Psoas muscle (tissue), 8 donors: Measurements from ENCODE around the gene FMC1. TPM values are rescaled to one million over a fixed set of nuclear protein-coding genes. Genes with fewer than 3 reads are reported as not detected.

ENCODE experiments used
- ATAC-seq, 4 donors: fragments of 200-7000 bp; cut with Tn5 transposase; one replicate each; pipeline ENCODE4 v1.9.1; 2020; ENCODE audit warnings: moderate library complexity in 3 of 4, mild to moderate bottlenecking in 2 of 4
- DNase-seq, 2 donors: peaks; one replicate each; pipeline ENCODE4 v3.0.0-alpha.2; 2020
- H3K27ac ChIP-seq: fragments of 200-600 bp; one replicate; pipeline ENCODE4 v1.8.0; 2022
- H3K27me3 ChIP-seq, 3 donors: fragments of 200-600 bp in 1 of 3; one replicate each; pipeline versions ENCODE4 v1.6.1 to v1.8.0; 2013 to 2022; ENCODE audit warnings: low read length in 2 of 3, mild to moderate bottlenecking in 2 of 3, moderate library complexity in 1 of 3; ENCODE audit not compliant: insufficient read depth in 3 of 3
- H3K36me3 ChIP-seq, 2 donors: fragments of 200-600 bp in 1 of 2; one replicate each; pipeline versions ENCODE4 v1.6.1 to v1.8.0; 2013 to 2022; ENCODE audit warnings: low read depth in 1 of 2, mild to moderate bottlenecking in 1 of 2, moderate library complexity in 1 of 2; ENCODE audit not compliant: insufficient read depth in 1 of 2
- H3K4me1 ChIP-seq: fragments of 200-600 bp; one replicate; pipeline ENCODE4 v1.8.0; 2022
- H3K4me3 ChIP-seq: fragments of 200-600 bp; one replicate; pipeline ENCODE4 v1.8.0; 2022; ENCODE audit warnings: mild to moderate bottlenecking
- H3K9me3 ChIP-seq: fragments of 200-600 bp; one replicate; pipeline ENCODE4 v1.8.0; 2022
- CTCF ChIP-seq: fragments of 200-600 bp; IDR thresholded peaks from one replicate; pipeline ENCODE4 v1.8.0; 2022; ENCODE audit warnings: antibody characterized with exemption
- WGBS, 3 donors: extraction: QIAGEN DNeasy Blood & Tissue Kit; methylation state at CpG; one replicate each; pipeline versions ENCODE4 v1.1.6 to v1.1.7; 2013; 5-methylcytosine and 5-hydroxymethylcytosine counted together
- intact Hi-C, 2 donors: fragments of 100-400 bp; cut with DNase I; formaldehyde crosslinking; loops; one replicate each; pipeline versions ENCODE4 v1.11.0 to v1.14.2; 2022
- polyA plus RNA-seq, 3 donors: library from polyadenylated mRNA; stranded (reverse); fragments of 200-250 nt; gene quantifications; one replicate each; pipeline ENCODE4 v1.2.3, GENCODE V29; 2013
- total RNA-seq, 4 donors: library from RNA; stranded (reverse); fragmentation: NEBNext Ultra II Directional in 2 of 4; extraction: Animal tissue kit (Norgen Biotek cat#: 25700) in 2 of 4; gene quantifications; one replicate each; pipeline versions ENCODE4 v1.2.1 to v1.2.4, GENCODE V29; 2021 to 2023
- donor health status: healthy with polysubstance abuse.
- donor health status: DM: no; HTN: no; CAD: no; lungs with moderate emphysema.
- donor health status: Bipolar disorder and iron deficiency.
- donor health status: healthy.
- donor health status: DM: yes; HTN: yes; CAD: no.
- donor health status: DM: no; HTN: no; CAD: no.
- donor health status: DM: no; HTN: no; CAD: no.
- donor health status: DM: yes; HTN: yes; CAD: no.

FMC1 gene
- total and polyA plus RNA-seq, 7 donors, result 21.3 to 50.4 (median 32.1) TPM

DNA sequence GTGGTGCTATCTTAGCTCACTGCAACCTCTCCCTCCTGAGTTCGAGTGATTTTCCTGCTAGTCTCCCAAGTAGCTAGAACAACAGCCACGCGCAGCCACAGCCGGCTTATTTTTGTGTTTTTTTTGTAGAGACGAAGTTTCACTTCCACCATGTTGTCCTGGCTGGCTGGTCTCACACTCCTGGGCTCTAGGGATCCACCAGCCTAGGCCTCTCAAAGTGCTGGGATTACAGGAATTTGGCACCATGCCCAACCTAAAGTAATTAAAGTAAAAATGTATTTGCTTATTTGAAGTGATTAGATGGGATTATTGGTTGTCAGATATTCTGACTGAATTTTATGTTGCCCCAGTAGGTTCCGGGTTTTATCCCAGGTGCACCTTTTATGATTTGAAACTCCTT is 41.3 kb downstream of the FMC1 start:
- no peak overlapping the region for H3K27ac ChIP-seq
- H3K27me3 ChIP-seq, result no peaks in the 10 kb centered on the region
- no peaks in the 10 kb centered on the region for H3K9me3 ChIP-seq
- H3K4me3 ChIP-seq, result no peak overlapping the region
- DNase-seq (no peak), ATAC-seq (peak in 1 of 4 donors; percentile 26)
- no peak for TF ChIP-seq CTCF
- 90 to 95% (median 93%) methylated on average over 6 of the region's 6 CpGs for WGBS, 3 donors
- peaks cover 0 to 94% of the 10 kb centered on the region in 2 donors for H3K36me3 ChIP-seq
- intact Hi-C loops, result loop anchor here in 1 of 2 donors (5.0 kb wide), 1 partner anchor 35 kb away; no protein-coding TSS in a partner anchor
- no peaks in the 10 kb centered on the region for H3K4me1 ChIP-seq

- peaks cover 0 to 89% of the 10 kb centered on the region in 2 donors for H3K36me3 ChIP-seq
- 94 to 97% (median 96%) methylated on average over 3 of the region's 3 CpGs for WGBS, 3 donors
- no peaks in the 10 kb centered on the region for H3K27me3 ChIP-seq
Measured at GRCh38 chr7:139384611-139385010, 43.5 kb downstream of the FMC1 start.

DNA sequence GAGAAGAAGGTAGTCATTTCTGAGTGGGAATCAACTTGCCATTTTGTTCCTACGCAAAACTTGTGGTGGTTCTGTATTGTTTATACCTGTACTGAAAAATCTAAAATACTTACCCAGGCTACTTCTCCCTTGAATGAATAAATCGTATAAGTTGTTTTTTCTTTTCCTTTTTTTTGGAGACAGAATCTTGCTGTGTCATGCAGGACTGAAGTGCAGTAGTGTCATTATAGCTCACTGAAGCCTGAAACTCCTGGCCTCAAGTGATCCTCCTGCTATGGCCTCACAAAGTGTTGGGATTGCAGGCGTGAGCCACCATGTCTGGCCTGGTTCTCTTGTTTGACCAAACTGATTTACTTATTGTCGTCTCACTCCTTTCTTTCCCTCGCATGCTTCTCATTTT is 46.5 kb downstream of the FMC1 start:
- TF ChIP-seq CTCF, result no peak
- Histone ChIP-seq H3K36me3 (peaks cover 0 to 87% of the 10 kb centered on the region in 2 donors), H3K27ac (no peak overlapping the region), H3K4me1 (no peaks in the 10 kb centered on the region), H3K9me3 (no peaks in the 10 kb centered on the region), H3K4me3 (no peak overlapping the region), H3K27me3 (no peaks in the 10 kb centered on the region)
- DNase-seq (no peak), ATAC-seq (peak in 1 of 4 donors; percentile 50)
- intact Hi-C loops, result no loop called here
- 91 to 97% (median 94%) methylated on average over 5 of the region's 5 CpGs for WGBS, 3 donors

More at GRCh38 chr7:139384611-139385010, 43.5 kb downstream of the FMC1 start:
- H3K4me1 ChIP-seq, result no peaks in the 10 kb centered on the region
- no peaks in the 10 kb centered on the region for H3K9me3 ChIP-seq
- H3K27ac ChIP-seq, result no peak overlapping the region
- DNase-seq (no peak), ATAC-seq (no peak)
- intact Hi-C loops, result loop anchor here in 1 of 2 donors (5.0 kb wide), 1 partner anchor 33 kb away; no protein-coding TSS in a partner anchor
- H3K4me3 ChIP-seq, result no peak overlapping the region
- no peak for TF ChIP-seq CTCF

DNA sequence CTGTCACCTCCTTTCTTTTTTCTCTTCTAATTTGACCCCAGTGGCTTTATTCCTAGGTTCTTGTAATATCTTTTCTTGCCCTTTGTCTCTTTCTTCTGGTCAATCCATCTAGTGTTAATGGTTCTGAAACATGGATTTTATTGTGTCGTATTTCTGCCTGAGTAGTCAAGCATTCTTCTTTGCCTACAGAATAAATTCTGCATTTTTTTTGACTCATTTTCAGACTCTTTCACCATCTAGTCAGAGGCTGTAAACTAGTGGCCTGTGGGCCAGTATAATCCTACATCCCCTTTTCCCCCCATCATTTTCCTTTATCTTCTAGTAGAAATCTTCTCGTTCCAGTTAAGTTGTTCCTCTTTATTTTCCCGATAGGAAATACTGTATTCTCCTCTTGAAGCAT is 48.0 kb downstream of the FMC1 start:
- Histone ChIP-seq H3K27me3 (no peaks in the 10 kb centered on the region), H3K27ac (no peak overlapping the region), H3K4me1 (no peaks in the 10 kb centered on the region), H3K9me3 (no peaks in the 10 kb centered on the region), H3K36me3 (peaks cover 0 to 85% of the 10 kb centered on the region in 2 donors), H3K4me3 (no peak overlapping the region)
- intact Hi-C loops, result no loop called here
- TF ChIP-seq CTCF, result no peak
- ATAC-seq (no peak), DNase-seq (no peak)
- 90 to 93% (median 92%) methylated on average over 3 of the region's 3 CpGs for WGBS, 3 donors

GRCh38 chr7:139389774-139390173 is 48.6 kb downstream of the FMC1 start:
- Histone ChIP-seq H3K27ac (no peak overlapping the region), H3K9me3 (no peaks in the 10 kb centered on the region), H3K4me1 (no peaks in the 10 kb centered on the region), H3K36me3 (peaks cover 0 to 85% of the 10 kb centered on the region in 2 donors), H3K4me3 (no peak overlapping the region), H3K27me3 (no peaks in the 10 kb centered on the region)
- no peak for DNase-seq
- TF ChIP-seq CTCF, result no peak
- intact Hi-C loops, result no loop called here
- ATAC-seq, result no peak
- WGBS, 3 donors, result 98 to 100% (median 98%) methylated on average over 2 of the region's 2 CpGs
